ENCODE measurements around the gene SDR42E1. TPM values are rescaled to one million over a fixed set of nuclear protein-coding genes. Genes with fewer than 3 reads are reported as not detected.

Gene SDR42E1
- total and polyA plus RNA-seq, 9 of the 15 experiments (the other 6 are each of a cell fraction or from before 2014, with no cell fraction given), result 0.13 to 1.3 (median 0.42) TPM

DNA sequence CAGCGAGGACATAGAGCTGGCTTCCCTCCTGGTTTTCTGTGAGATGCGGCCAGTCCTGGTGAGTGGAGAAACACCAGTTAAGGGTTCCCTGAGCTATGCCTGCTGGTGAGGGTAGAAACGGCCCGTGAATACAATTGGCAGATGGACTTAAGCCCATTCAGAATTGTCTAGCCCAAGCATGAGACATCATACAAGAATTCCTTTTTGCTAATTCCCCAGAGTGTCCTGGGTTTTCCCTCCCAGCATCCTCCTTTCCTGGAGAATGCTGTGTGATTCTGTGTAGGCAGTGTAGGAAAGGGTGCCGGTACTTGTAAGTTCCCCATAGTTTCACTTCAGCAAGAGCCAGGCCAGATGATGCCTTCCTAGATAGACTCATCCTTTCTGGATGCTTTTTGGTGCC is 65.1 kb downstream of the SDR42E1 start:
- 1% methylated on average over 5 of the region's 5 CpGs for WGBS (ENCODE audit: insufficient coverage, low coverage, missing lambda C conversion rate)
- H3K79me2 ChIP-seq (ENCODE audit: control insufficient read depth, insufficient read depth, low read length), result no peaks in the 10 kb centered on the region
- ATAC-seq (no peak), DNase-seq (ENCODE audit: extremely low read depth in 1 of 4, low spot score in 3 of 4) (no peak), FAIRE-seq (no peak)
- no peak overlapping the region for H3K9ac ChIP-seq (ENCODE audit: insufficient read depth in 1 of 2, low read depth in 2 of 2, low read length in 2 of 2)
- no peak overlapping the region for H3K4me2 ChIP-seq (ENCODE audit: insufficient read depth, low read length)
- no peak overlapping the region for H3K4me3 ChIP-seq
- H3K36me3 ChIP-seq (ENCODE audit: control insufficient read depth, insufficient read depth, low read length), result no peaks in the 10 kb centered on the region
- no TSS peak for BruUV-seq (replicated peaks)
- H3K27me3 ChIP-seq (ENCODE audit: control insufficient read depth in 2 of 2, insufficient read depth in 2 of 2, low read length in 2 of 2), result peaks cover 3 to 16% of the 10 kb centered on the region in 2 experiments; a peak in 2 of 5 replicates
- no peaks in the 10 kb centered on the region for H3K9me1 ChIP-seq (ENCODE audit: control insufficient read depth, insufficient read depth, low read length)
- H3K4me1 ChIP-seq (replicated peaks in 1 of 2; ENCODE audit: control insufficient read depth in 2 of 2, insufficient read depth in 2 of 2, low read length in 2 of 2), result no peaks in the 10 kb centered on the region
- H4K20me1 ChIP-seq (replicated peaks; ENCODE audit: control insufficient read depth, insufficient read depth, low read length), result no peaks in the 10 kb centered on the region
- H3K27ac ChIP-seq (ENCODE audit: extremely low read depth, low read depth, low read length), result no peak overlapping the region
- in situ Hi-C loops (cut with MboI) (no loop called here), intact Hi-C loops (cut with micrococcal nuclease) (no loop called here)
- ChIA-PET POLR2A (interaction anchor here (0.6 kb wide), 1 partner anchor 99 kb away, joined by 3 read pairs; no protein-coding TSS in a partner anchor), CTCF (ENCODE audit: low intra/inter-chr PET ratio) (no interaction called here)
- no peak overlapping the region for H2AFZ ChIP-seq (ENCODE audit: low read depth, low read length)
- no peaks in the 10 kb centered on the region for H3K9me3 ChIP-seq (replicated peaks; ENCODE audit: control insufficient read depth, insufficient read depth, low read depth, low read length)
- TF ChIP-seq DNMT1 (IDR thresholded peaks at IDR 0.05) (no peak), PPARD (CRISPR knock-in tag; IDR thresholded peaks at IDR 0.05) (no peak), MAX (CRISPR knock-in tag; IDR thresholded peaks at IDR 0.05) (no peak), POLR2AphosphoS2 (IDR thresholded peaks at IDR 0.05; ENCODE audit: low read length) (no peak), POLR2H (tag; IDR thresholded peaks at IDR 0.05; ENCODE audit: low read depth) (no peak), BCL6 (CRISPR knock-in tag; IDR thresholded peaks at IDR 0.05) (no peak), SMARCE1 (IDR thresholded peaks at IDR 0.05) (no peak), NCOA2 (IDR thresholded peaks at IDR 0.05; ENCODE audit: partially characterized antibody in 2 of 2) (no peak), ZNF143 (CRISPR knock-in tag; IDR thresholded peaks at IDR 0.05) (no peak), MYC (IDR thresholded peaks at IDR 0.05; ENCODE audit: low read depth, low read length) (no peak), MYC (CRISPR knock-in tag; IDR thresholded peaks at IDR 0.05; ENCODE audit: borderline replicate concordance, low read depth) (no peak)
- TF ChIP-seq, protein P1, sequence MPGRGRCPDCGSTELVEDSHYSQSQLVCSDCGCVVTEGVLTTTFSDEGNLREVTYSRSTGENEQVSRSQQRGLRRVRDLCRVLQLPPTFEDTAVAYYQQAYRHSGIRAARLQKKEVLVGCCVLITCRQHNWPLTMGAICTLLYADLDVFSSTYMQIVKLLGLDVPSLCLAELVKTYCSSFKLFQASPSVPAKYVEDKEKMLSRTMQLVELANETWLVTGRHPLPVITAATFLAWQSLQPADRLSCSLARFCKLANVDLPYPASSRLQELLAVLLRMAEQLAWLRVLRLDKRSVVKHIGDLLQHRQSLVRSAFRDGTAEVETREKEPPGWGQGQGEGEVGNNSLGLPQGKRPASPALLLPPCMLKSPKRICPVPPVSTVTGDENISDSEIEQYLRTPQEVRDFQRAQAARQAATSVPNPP (IDR thresholded peaks at IDR 0.05; ENCODE audit: borderline replicate concordance, insufficient read depth, insufficient read length), result no peak
- TF ChIP-seq, protein P2, sequence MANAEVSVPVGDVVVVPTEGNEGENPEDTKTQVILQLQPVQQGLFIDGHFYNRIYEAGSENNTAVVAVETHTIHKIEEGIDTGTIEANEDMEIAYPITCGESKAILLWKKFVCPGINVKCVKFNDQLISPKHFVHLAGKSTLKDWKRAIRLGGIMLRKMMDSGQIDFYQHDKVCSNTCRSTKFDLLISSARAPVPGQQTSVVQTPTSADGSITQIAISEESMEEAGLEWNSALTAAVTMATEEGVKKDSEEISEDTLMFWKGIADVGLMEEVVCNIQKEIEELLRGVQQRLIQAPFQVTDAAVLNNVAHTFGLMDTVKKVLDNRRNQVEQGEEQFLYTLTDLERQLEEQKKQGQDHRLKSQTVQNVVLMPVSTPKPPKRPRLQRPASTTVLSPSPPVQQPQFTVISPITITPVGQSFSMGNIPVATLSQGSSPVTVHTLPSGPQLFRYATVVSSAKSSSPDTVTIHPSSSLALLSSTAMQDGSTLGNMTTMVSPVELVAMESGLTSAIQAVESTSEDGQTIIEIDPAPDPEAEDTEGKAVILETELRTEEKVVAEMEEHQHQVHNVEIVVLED (CRISPR knock-in tag; IDR thresholded peaks at IDR 0.05), result no peak
- TF ChIP-seq, protein P3, sequence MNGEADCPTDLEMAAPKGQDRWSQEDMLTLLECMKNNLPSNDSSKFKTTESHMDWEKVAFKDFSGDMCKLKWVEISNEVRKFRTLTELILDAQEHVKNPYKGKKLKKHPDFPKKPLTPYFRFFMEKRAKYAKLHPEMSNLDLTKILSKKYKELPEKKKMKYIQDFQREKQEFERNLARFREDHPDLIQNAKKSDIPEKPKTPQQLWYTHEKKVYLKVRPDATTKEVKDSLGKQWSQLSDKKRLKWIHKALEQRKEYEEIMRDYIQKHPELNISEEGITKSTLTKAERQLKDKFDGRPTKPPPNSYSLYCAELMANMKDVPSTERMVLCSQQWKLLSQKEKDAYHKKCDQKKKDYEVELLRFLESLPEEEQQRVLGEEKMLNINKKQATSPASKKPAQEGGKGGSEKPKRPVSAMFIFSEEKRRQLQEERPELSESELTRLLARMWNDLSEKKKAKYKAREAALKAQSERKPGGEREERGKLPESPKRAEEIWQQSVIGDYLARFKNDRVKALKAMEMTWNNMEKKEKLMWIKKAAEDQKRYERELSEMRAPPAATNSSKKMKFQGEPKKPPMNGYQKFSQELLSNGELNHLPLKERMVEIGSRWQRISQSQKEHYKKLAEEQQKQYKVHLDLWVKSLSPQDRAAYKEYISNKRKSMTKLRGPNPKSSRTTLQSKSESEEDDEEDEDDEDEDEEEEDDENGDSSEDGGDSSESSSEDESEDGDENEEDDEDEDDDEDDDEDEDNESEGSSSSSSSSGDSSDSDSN (IDR thresholded peaks at IDR 0.05; ENCODE audit: borderline replicate concordance in 1 of 2, low read depth in 2 of 2, low read length in 2 of 2), result no peak
